GM19452 (cell line): Measurements from ENCODE around the gene RUNDC1.

ENCODE experiments used
- ATAC-seq: cut with Tn5 transposase; IDR thresholded peaks from one replicate; pipeline ENCODE4 v1.9.1; 2021; ENCODE audit not compliant: unreplicated experiment

The RUNDC1 gene

DNA sequence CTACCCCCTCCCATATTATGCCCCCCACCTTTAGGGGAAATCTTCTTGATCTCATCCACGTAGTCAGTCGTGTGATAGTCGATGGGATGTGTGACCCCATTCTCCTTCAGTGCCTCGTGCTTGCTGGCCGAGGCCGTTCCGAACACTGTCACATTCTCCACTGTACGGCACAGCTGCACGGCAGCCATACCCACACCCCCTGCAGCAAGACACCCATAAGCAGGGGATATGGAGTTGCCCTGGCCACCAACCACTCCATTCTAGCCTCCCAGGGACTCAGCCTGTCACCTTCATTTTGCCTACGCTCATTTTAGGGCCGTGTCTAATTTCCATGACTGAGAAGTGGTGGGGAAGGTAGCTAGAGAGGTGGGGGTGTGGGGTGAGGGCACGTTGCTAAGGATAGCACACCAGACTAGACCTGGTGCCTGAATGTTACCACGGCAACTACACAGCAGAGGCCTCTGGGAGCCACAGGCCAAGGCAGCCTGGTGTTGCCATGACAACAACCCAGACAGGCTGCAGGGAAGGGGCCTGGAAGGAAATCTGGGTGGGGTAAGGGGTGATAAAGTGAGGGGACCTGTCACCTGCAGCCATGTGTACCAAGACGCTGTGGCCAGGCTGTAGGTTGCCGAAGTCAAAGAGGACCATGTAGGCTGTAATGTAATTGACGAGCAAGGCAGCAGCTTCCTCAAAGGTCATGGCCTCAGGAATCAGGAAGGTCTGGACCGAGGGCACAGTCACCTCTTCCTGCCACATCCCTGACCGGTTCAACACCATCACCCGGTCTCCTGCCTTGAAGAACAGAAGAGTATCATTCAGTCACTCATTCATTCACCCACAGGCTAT is 37.9 kb downstream of the RUNDC1 start:
- no peak for ATAC-seq

DNA sequence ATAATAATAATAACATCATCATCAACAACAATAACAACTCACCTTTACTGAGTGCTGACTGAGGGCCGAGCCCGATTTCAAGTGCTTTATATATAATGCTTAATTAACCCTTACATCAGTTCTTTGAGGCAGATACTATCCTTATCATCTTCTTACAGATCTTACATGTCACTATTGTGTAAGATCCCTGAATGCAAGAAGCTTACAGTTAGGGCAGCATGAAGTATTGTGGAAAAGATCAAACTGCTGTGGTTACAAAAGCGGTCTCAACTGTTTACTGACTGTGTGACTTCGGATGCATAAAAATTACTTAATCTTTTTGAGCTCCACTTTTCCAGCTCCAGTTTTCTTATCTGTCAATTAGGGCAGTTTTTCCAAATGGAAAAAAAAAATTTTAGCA is 38.6 kb downstream of the RUNDC1 start:
- ATAC-seq, result no peak

DNA sequence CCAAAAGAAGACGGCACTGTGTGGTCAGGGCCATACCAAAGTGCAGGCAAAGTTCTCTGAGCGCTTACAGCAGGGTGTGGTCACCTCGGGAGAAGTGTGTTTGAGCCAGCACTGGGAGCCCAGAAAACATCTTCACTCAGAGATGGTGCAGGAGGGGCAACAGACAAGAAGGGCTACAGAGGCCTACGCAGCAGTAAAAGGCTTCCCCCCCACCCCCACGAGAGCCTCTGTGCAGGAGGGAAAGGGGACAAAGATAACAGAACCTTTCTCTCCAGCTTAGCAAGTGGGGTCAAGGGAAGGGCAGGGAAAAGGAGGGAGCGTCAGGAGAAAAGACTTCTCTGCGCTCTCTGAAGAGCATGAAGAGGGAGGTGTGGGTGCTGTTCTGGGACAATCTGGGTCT is 39.1 kb downstream of the RUNDC1 start:
- no peak for ATAC-seq

DNA sequence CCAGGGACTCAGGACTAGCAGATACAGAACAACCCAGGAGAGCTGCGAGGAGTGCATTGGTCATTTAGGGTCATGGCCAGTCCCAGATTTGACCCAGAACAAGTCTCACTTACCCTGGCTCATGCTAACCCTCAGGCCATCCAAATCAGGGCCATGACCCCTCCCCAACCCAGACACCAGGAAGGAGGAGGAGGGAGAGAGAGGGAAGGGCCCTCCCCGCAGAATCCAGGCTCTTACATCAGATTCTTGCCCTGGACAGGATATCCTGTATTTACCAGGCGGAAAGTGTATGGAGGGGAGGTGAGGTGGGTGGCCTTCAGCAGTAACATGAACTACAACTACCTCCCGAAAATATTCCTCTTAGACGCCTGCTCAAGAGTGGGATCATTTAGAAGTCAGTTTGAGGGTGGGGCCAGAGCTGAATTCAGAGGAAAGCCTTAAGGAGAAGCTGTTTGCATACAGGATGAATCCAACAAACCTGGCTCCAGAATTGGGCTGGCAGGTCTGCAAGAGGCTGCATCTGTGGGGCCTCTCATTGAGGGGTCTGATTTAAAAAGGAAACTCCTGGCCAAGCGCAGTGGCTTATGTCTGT is 39.8 kb downstream of the RUNDC1 start:
- ATAC-seq, result no peak

DNA sequence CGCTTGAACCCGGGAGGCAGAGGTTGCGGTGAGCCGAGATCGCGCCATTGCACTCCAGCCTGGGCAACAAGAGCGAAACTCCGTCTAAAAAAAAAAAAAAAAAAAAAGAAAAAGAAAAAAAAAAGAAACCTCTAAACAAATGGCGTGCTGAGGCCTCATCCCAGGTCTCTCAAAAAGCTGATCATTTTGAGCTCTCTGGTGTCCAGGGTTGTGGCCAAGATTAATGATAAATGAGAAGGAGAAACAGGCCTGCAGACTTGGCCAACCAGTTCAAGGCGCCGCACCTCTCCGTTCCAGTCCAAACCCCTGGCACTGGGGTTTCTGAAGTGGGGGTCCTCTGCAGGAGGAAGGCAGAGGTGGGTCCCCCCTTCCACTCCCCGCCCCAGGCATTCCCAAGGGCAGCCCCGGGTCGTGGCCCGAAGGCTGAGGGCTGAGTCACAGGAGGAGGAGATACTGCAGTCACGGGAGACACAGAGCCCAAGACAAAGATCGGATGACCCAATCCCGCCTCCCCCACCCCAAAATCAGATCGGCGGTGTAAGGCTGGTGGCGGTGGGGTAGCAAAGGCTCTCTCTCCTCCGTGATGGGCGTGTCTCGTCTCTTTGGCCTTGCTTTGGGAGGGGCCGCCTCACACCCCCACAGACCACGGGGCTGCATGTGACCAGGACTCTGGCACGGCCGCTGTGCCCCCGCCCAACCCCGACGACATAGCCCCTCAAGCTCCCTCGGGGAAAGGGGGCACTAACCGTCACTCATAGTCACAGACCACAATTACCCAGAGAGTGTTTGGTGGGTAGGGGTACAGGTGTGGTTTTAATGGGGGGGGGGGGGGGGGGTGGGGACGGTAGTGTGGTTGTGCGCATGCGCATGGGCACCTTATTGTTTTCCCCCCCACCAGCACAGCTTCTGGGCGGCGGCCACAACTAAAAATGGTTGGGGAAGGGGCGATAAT is 40.7 kb downstream of the RUNDC1 start:
- no peak for ATAC-seq

DNA sequence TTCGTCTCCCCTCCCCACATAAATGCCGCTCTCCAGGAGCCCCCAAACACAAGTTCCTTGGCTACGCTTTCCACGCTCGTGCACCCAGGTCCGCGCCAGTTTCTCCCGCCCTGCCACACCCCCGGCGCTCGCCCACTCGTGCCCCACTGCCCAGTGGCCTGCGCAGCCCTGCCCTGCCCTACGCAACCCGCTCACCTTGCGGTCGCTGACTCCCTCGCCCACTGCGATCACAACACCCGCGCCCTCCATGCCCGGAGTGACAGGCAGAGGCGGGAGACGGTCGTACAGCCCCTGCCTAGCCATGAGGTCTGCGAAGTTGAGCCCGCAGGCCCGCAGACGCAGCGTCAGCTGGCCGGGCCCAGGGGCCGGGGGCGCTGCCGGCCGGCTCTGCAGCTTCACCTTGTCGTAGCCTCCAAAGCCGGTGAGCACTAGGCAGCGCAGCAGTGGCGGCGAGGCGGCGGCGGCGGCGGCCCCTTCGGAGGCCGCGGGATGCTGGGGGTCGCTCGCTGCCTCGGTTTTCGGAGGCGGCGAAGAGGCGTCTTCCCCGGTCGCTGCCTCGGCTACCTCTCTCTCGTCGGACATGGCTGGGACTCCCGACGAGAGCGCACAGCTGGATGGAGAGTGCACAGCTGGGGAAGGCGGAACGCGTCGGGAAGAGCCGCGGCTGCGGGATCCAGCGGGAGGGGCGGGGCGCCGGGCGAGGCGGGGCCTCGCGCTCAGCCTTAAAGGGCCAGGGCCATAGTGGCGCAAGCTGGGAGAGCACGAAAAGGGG is 41.6 kb downstream of the RUNDC1 start, which contains the start of gene VAT1:
Gene VAT1, minus strand, starts transcription at position 645 of the 772 bp plus-strand sequence. Its CDS starts 63 bp downstream, at position 582.
- ATAC-seq, result no peak

DNA sequence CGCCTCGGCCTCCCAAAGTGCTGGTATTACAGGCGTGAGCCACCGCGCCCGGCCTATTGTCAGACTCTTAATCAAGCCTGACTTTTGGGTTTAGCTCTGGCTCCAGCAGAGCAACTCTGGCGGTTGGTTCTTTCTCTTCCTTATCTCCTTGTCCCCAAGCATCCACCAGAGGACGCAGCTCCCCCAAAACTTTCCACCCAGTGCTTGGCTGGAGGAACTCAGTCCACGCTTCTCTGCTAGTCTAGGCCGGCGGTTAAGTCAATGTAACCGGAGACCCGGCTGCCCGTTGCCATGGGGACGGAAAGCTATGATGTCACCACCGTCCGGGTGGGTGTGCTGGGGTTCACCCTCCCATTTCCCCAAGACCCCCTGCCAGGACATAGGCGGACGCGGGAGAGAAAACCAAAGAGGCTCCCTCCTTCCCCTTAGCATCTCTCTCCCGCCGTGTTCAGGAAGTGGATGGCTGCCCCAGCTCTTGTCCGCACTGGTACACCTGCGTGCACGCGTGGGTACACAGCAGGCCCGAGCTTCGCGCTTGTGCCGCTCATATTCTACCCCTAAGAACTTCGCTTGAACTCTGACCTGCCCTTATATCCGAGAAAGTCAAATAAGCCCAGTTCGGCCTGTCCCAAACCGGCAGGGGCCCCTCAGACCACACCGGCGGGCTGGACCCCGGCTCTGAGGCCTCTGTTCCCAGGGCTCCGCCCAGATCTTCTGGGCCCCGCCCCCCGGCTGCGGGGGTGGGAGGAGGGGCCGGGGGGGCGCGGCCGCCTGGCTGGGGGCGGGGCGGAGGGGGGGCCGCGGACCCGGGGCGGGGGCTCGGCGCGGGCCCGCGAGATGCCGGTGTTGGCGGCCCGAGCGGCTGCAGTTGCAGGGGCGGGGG is 44.3 kb downstream of the RUNDC1 start, which contains the start of gene RND2:
Gene RND2, plus strand, starts transcription at position 825 of the 883 bp plus-strand sequence. CDS start 117 bp downstream, outside the sequence.
- ATAC-seq, result no peak

DNA sequence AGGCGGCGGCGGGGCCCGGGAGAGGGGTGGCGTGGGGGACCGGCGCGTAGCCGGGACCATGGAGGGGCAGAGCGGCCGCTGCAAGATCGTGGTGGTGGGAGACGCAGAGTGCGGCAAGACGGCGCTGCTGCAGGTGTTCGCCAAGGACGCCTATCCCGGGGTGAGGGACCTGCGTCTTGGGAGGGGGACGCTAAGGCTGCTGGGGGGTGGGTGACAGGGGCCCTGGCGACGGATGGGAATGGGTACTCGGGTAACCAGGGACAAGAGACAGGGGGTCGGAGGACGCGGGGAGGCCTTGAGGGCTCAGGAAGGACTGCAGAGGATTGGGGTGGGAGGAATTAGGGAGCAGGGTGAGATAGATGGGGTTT is 44.9 kb downstream of the RUNDC1 start:
- no peak for ATAC-seq

DNA sequence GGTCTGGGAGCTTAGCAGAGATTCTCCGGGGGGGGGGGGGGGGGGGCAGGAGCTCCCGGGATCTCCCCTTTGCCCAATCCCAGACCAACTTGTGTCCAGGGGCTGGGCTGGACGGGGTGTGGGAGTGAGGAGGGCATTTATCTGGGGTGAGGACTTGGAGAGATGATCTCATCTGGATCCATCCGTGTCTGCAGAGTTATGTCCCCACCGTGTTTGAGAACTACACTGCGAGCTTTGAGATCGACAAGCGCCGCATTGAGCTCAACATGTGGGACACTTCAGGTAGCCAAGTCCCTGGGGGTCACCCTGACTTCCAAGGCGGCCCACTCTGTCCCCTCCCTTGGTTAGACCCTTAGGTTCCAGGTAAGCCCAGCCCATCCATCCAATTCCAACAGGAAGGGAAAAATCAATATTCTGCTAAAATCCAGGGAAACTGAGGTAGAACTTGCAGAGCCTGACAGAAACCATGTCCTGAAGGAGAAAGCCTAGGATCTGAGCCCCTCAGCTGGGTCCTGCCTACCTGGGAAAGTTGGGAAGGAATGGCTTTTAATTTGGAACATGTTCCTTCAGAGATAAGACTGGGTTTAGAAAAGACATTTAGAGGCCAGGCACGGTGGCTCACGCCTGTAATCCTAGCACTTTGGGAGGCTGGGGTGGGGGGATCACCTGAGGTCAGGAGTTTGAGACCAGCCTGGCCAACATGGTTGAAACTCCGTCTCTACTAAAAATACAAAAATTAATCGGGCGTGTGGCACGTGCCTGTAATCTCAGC is 45.6 kb downstream of the RUNDC1 start:
- ATAC-seq, result no peak

DNA sequence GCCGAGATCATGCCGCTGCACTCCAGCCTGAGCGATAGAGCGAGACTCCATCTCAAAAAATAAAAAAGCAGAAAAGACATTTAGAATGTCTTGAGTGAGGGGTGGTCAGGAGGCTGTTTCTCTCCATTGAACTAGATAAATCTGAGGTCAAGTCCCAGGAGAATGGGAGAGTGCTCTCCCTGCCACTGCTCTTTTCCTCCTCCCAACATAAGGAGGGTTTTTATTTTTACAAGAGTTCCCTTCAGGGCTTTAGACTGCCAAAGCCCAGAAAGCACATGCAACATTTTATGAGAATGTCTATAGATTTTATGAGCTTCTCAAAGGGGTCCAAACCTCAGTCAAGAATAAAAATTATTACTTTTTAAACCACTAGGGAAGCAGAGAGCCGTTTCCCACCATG is 46.2 kb downstream of the RUNDC1 start:
- no peak for ATAC-seq

DNA sequence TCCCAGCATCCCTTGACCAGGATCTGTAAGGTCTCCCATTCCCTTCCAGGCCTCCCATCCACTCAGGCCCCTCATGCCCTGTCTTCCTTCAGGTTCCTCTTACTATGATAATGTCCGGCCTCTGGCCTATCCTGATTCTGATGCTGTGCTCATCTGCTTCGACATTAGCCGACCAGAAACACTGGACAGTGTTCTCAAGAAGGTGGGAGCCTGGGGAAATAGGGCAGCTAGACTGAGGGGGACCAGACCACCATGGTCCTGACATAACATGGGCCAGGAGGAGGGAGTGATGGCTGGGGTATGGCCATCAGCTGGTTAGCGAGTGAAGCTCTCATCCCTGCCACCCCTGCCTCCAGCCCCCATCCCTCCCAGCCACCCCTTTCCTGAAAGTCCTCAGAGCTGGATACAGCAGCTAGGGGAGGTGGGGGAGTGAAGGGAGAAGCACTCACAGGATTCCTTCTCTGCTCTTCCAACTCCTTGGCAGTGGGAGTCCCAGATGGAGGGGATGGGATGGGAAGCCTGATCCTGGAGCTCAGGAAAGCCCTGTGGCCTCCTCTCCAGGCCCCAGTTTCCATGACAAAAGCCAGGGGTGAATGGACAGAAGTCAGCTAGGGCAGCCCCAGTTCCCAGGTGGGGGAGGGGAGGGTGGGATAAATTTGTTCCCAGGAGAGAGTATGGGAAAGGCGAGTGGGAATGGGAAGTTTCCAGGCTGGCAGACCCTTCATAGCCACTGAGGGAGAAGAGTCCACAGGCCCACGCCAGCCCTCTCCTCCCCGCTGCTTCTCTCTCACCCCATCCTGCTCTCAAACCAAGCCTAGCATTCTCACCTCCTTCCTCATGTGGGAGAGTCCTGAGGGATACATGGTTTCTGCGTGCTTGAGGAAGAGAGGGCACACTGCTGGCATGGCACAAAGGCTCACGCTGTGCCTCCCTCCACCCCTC is 47.0 kb downstream of the RUNDC1 start:
- ATAC-seq, result no peak

DNA sequence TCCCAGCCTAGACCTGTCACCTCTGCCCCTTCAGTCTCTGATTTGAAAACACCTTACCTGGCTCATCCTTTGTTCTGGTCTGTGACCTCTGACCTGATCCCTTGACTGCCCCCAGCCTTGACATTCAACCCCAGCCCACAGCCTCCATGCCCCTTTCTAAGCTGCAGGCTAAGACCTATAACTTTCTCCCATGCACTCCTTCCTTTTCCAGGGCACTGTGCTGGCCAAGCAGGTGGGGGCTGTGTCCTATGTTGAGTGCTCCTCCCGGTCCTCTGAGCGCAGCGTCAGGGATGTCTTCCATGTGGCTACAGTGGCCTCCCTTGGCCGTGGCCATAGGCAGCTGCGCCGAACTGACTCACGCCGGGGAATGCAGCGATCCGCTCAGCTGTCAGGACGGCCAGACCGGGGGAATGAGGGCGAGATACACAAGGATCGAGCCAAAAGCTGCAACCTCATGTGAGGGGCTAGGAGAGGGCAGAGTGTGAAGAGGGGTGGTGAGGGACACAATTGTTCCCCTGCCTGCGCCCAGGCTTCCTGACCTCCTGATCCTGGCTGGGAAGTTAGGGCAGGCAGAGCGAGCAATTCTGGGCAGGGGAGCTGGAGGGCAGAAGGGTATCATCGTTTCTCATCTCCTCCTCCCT is 48.0 kb downstream of the RUNDC1 start:
- ATAC-seq, result no peak

DNA sequence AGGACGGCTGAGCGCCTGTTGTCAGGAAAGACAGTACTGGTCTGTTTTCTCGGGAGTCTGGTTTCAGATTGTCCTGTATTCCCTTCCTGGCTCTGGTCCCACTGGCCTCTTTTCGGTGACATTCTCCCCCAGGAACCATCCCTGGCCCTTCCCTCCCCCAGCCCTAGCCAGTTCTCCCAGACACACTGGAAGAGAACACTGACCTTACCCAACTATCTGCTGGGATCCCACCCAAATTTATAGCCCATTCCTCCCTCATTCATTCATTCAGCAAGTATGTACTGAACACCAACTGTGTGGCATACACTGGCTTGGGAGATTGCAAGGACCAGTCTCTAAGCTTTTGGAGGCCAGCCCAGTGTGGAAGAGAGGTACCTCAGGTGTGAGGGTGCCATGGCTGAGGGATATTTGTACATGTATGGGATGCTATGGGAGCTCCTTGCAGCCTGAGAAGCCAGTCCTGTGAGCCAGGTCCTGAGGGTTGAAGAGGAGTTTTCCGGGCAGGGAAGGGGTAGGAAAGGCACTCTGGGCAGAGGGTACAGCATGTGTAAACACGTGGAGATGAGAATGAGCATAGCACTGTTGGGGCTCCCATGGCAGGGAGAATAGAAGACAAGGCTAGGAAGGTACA is 49.9 kb downstream of the RUNDC1 start:
- ATAC-seq, result no peak

DNA sequence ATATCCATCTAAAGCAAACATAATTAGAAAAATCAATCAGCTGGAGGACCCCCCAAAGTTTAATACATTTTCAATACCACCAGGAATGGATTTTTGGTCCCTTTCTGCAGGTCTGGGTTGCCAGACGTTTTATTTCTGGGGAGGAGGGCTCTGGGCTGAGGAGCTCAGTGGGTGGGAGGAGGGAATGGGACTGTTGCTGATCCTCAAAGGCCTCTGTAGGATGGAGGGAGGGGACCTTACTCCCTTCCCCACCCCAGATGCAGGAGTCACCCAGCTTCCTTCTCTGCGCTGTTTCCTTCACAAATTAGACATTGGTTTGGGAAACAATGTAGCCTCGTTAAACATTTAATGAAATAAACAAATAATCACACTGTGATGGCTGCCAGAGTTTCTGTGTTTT is 51.3 kb downstream of the RUNDC1 start:
- ATAC-seq, result no peak

DNA sequence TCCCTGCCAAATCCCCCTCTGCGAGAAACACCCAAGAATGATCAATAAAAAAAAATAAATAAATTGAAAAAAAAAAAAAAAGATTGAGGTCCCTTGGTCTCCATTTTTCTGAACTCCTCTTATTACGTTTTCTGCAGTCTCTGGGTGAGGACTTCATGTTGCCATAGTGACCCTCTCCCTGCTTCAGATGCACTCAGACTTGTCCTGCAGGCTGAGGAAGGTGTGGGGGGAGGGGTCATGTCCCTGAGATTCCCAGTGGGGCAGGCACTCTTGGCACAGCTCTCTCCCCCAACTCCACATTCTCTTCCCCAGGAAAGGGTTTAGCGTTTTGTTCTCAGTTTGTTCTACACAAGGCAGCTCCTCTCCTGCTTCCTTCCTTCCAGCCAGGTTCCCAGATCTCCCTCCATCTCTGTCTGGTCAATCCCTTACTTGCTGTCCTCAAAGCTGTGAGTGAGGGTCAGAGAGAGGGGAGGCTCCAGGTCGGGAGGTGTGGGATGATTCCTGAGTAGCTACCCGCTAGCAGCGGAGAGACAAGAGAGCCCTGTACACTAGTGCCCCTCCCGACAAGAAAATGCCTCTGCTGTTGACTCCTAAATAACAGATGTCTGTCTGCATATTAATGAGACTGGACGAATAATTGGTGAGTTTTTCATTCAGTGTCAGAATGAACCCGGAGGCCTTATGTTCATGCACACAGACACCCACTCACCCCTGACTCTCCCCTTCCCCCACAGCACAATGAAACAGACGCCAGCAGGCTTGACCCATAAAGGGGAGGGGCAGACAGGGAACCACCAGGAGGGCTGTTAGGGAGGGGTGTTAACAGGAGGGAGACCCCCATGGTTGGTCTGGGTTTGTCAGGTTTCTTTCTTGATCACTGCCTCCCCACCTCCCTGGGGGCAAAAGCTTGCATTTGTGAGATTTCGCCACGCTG is 53.9 kb downstream of the RUNDC1 start:
- no peak for ATAC-seq

DNA sequence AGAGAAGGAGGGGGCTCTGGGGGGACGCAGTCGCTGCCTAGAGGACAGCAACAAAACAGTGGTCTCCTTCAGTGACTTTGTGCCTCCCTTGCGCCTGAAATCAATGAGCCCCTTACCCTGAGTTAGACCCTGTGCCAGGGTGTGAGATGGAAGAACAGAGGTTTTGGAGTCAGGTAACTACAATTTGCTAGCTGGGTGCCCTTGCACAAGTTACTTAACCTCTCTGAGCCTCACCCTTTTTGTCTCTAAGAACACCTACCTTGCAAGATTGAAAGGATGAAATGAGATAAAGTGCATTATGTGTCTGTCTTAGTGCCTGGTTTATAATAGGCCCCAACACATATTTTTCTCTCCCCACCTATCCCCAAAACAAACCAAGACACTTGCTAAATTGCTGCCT is 54.5 kb downstream of the RUNDC1 start:
- ATAC-seq, result no peak
